Hematopoietic multipotent progenitor cell treated with erythropoietin and hydrocortisone succinate and interleukin-3 and kit ligand, for 8 days (in vitro differentiated cells): ENCODE results near the gene LPIN1.
A peak's percentile ranks its signal among the peaks of the same experiment; 100 is the strongest.

Source experiments
- DNase-seq: peaks from one replicate; pipeline ENCODE4 v3.0.0-alpha.2; 2015

The LPIN1 gene

DNA sequence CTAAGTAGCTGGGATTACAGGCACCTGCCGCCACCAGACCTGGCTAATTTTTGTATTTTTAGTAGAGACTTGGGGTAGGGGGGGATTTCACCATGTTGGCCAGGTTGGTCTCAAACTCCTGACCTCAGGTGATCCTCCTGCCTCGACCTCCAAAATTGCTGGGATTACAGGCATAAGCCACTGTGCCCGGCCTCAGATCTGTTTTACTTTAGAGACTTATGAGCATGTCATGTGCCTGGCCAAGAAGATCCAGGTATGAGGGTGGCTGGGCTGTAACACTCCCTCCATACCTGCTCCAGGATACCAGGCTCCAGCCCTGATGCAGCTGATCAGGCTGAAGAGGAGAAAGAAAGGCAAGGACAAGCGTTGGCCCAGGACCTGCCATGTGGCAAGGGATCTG lies 125.0 kb downstream of the LPIN1 start:
- DNase-seq: no peak

DNA sequence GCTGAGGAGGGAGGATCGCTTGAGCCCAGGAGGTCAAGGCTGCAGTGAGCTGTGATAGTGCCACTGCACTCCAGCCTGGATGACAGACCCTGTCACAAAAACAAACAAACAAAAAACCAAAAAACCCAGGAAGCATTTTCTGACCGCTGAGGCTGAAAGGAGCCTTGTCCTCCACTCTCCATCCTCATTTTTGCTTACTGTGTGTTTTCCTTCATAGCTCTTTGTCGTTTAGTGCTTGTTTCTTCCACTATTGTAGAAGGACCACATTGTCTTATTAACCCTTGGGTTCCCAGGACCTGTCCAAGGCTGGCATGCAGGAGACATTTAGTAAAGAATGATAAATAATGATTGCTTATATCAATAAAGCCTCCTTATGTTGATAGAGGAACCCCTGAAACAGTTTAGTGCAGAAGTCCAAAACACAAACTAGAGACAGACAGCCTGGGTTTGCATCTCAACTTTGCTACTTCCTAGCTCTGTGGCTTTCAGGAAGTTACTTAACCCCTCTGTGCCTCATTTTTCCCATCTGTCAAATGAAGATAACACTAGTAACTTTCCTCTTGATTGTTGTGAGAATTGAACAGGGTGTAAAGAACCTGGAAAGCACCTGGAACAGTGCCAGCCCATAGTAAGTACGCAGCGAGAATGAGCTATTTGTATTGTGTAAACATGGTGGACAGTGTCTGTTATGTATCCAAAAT lies 126.0 kb downstream of the LPIN1 start:
- DNase-seq: peak; percentile 73

DNA sequence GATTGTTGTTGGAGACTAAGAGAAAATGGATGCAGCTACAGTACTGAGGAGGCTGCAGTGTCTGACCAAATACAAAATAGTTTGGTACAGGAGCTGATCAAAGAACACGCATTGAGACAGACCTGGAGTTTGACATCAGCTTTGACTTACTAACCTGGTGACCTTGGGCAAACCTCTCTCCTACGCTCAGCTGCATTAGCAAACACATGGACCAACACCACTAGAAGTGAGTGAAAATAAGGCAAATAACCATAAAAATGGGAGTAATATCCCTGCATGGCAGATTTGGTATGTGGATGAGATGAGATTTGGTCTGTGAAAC lies 126.5 kb downstream of the LPIN1 start:
- no peak for DNase-seq

DNA sequence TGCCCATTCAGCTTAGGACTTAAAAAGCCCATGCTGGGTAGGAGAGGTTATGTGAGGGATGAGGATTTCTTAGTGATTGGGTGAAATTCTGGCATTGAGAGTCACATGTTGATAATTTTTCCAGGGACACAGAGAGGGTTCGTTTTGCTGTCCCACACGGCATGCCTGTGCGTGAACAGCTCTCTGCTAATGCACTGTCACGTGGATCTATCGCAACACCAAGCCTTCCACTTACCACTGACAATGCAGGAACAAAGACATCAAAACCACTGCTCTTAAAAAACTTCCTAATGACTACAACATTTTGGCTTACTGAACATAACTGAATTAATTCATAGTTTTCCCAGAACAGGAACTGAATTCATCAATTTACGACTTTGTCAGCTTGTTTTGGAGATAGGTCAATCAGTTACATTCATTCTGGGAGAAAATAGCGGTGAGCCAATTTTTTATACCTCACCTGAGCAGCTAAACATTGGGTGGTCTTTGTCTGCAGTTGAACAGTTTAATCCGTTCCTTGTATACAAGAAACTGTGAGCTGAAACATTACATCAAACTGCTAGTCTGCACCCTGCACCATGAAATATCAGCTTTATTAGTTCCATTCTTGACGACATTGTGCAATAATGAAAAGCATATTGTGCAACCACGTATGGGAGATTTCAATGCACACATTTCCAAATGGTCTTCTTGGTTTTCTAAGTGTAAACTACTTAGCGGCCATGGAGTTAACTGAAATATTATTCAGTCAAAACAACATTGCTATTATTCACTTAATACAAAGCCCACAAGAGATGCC lies 127.1 kb downstream of the LPIN1 start:
- no peak for DNase-seq

DNA sequence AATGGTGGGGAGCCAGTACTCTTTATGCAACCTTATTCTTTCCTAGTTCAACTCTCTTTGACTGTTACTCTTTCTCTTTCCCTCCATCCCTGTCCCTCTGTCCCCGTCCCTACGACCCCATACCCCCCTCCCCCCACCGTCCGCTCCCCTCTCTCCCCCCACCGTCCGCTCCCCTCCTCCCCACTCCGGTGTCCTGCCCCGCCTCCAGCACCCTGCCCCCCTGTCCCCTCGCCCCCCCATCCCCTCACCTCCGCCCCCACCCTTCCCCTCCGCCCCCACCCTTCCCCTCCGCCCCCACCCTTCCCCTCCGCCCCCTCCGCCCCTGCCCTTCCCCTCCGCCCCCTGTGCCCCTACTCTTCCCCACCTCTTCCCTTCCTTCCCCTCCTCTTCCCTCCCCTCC lies 128.4 kb downstream of the LPIN1 start:
- DNase-seq: no peak

DNA sequence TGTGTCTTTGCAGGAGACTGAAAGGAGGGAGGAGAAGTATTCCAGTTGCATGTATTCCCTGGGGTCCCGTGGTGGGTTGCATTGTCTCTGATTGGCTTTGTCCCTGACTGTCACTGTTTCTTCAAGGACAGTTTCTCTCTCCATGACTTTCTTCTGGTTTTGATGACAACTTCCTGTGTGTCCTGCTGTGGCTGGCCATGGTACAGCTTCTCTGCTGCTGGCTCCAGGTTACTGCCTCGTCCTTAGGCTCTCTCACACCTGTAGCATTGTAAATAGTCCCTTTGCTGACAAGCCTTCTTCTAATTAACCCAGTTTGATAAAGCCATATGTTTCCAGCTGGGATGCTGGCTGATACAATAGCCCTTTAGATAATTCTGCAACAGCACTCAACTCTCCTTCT lies 129.0 kb downstream of the LPIN1 start:
- no peak for DNase-seq

DNA sequence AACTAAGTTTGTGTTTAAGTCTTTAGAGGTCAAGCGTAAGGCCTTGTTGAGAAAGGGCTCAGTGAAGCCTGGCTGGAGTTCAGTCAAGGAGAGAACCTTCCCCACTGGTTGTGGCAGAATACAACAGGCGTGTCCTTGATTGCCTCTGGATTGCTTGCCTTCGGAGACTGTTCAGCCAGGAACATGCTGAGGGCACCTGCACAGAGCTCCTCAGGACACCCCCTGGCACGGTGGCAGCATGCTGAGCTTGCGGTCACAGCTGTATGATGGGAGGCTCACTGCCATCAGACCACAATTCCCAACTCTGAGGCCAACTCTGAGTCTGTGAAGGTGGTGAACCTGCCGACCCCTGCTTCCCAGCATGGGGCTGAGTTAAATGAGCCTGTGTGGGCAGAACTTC lies 130.0 kb downstream of the LPIN1 start:
- DNase-seq: no peak

DNA sequence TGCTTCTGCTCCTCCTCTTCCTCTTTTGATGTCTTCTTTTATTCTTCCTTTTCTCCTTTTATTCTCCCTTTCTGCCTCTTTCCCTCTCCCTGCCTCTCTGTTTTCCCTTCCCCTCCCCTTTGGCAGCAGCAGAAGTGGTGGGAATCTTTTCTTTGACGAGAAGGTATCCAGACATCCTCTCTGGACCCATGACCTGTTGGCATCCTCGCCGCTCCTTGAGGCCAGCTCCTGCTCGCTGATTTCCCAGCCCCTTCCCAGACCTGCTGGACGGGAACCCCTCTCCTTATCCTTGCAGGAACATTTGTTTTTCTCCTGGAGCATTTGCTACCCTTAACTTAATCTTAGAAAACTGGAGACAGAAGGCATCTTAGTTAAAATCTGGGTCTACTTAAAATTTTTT lies 130.5 kb downstream of the LPIN1 start:
- DNase-seq: no peak
